PC-3 (cell line): ENCODE measurements around the gene SAMMSON. TPM values are rescaled to one million over a fixed set of nuclear protein-coding genes. Genes with fewer than 3 reads are reported as not detected.
A peak's percentile ranks its signal among the peaks of the same experiment; 100 is the strongest.

Source experiments
- ATAC-seq: fragments of 200-7000 bp; cut with Tn5 transposase; 2 replicates; pipeline ENCODE4 v1.9.1; 2020; ENCODE audit warnings: mild to moderate bottlenecking, moderate library complexity
- BruUV-seq: library from RNA; stranded (reverse); fragments of 400-500 nt; replicated peaks from 2 replicates; lab custom pipeline; 2021; lab: Mats Ljungman, UMichigan
- CTCF ChIA-PET: fragments of 300-600 bp; sonication (Branson Sonifier 250); formaldehyde crosslinking; loops from one replicate; lab custom pipeline; 2022; ENCODE audit warnings: antibody characterized with exemption; lab: Charles Lee
- POLR2A ChIA-PET: fragments of 300-600 bp; sonication (Branson Sonifier 250); formaldehyde crosslinking; loops from one replicate; lab custom pipeline; 2022; ENCODE audit warnings: antibody characterized with exemption; ENCODE audit not compliant: unreplicated experiment; lab: Charles Lee
- DNase-seq: peaks from one replicate; pipeline ENCODE4 v3.0.0-alpha.2; 2015
- H2AFZ ChIP-seq: fragments of 300-600 bp; sonication (generic); 2 replicates; pipeline ENCODE4 v1.6.0; 2016; ENCODE audit warnings: antibody characterized with exemption, low read length
- H3F3A ChIP-seq: fragments of 300-600 bp; sonication (generic); one replicate; pipeline ENCODE4 v1.6.0; 2017; ENCODE audit warnings: antibody characterized with exemption, low read length, control low read depth, mild to moderate bottlenecking; ENCODE audit not compliant: unreplicated experiment
- H3K27ac ChIP-seq: fragments of 300-600 bp; sonication (generic); 2 replicates; pipeline ENCODE4 v1.5.1; 2016; ENCODE audit warnings: mild to moderate bottlenecking, low read length
- H3K27me3 ChIP-seq: fragments of 300-600 bp; sonication (generic); 2 replicates; pipeline ENCODE4 v1.6.1; 2016; ENCODE audit warnings: low read length, mixed read lengths
- H3K36me3 ChIP-seq: fragments of 300-600 bp; sonication (generic); 2 replicates; pipeline ENCODE4 v1.6.1; 2016; ENCODE audit warnings: low read depth, mixed run types, low read length, mixed read lengths
- H3K4me1 ChIP-seq: fragments of 300-600 bp; sonication (generic); 2 replicates; pipeline ENCODE4 v1.5.1; 2016; ENCODE audit warnings: low read length; ENCODE audit not compliant: insufficient read depth
- H3K4me2 ChIP-seq: fragments of 300-600 bp; sonication (generic); 2 replicates; pipeline ENCODE4 v1.6.0; 2016; ENCODE audit warnings: low read length
- H3K4me3 ChIP-seq: fragments of 300-600 bp; sonication (generic); 2 replicates; pipeline ENCODE4 v1.5.1; 2016; ENCODE audit warnings: mild to moderate bottlenecking, low read length, mixed read lengths
- H3K79me2 ChIP-seq: fragments of 300-600 bp; sonication (generic); 2 replicates; pipeline ENCODE4 v1.6.1; 2017; ENCODE audit warnings: low read length, mixed read lengths
- H3K9ac ChIP-seq: fragments of 300-600 bp; sonication (generic); 2 replicates; pipeline ENCODE4 v1.6.0; 2016; ENCODE audit warnings: mild to moderate bottlenecking, low read length
- H3K9me2 ChIP-seq: fragments of 300-600 bp; sonication (generic); replicated peaks from 2 replicates; pipeline ENCODE4 v1.6.1; 2016; ENCODE audit warnings: mixed run types, low read length, mixed read lengths
- H3K9me3 ChIP-seq: fragments of 300-600 bp; sonication (generic); 2 replicates; pipeline ENCODE4 v1.6.1; 2016; ENCODE audit warnings: low read length, mixed read lengths
- H4K20me1 ChIP-seq: fragments of 300-600 bp; sonication (generic); 2 replicates; pipeline ENCODE4 v1.6.1; 2016; ENCODE audit warnings: low read length, mixed read lengths
- CTCF ChIP-seq: fragments of 300-600 bp; sonication (generic); conservative IDR thresholded peaks from 2 replicates; pipeline ENCODE4 v1.5.1; 2017; ENCODE audit warnings: antibody characterized with exemption, low read depth, mild to moderate bottlenecking, low read length
- EZH2 ChIP-seq: fragments of 300-600 bp; sonication (generic); IDR thresholded peaks from one replicate; pipeline ENCODE4 v1.6.1; 2017; ENCODE audit warnings: antibody characterized with exemption, mild to moderate bottlenecking, low read length; ENCODE audit not compliant: unreplicated experiment
- EZH2phosphoT487 ChIP-seq: fragments of 300-600 bp; sonication (generic); IDR thresholded peaks from 2 replicates; pipeline ENCODE4 v1.6.1; 2018; ENCODE audit warnings: mild to moderate bottlenecking, antibody characterized with exemption, low read length, borderline replicate concordance
- intact Hi-C: fragments of 100-400 bp; cut with micrococcal nuclease; formaldehyde crosslinking; loops from 2 replicates; pipeline ENCODE4 v1.9.0; 2023
- total RNA-seq: library from RNA; depleted of rRNA; stranded (reverse); fragments of >200 nt; gene quantifications from 2 replicates; pipeline ENCODE4 v1.2.3, GENCODE V29; 2014

SAMMSON gene
- total RNA-seq, 1 experiment from 2014 or later: not detected

- CTCF ChIA-PET: no interaction called here
- DNase-seq: no peak
Observed at GRCh38 chr3:70085613-70086012, 86.1 kb downstream of the SAMMSON start.

GRCh38 chr3:70086336-70086735, 86.8 kb downstream of the SAMMSON start:
- POLR2A ChIA-PET: no interaction called here
- no peak for TF ChIP-seq EZH2
- TF ChIP-seq CTCF: no peak
- TF ChIP-seq EZH2phosphoT487: no peak
- Histone ChIP-seq H3K9me3 (no peaks in the 10 kb centered on the region), H3K27ac (no peak overlapping the region), H3K9me2 (no peaks in the 10 kb centered on the region), H3K79me2 (no peaks in the 10 kb centered on the region), H3K27me3 (peaks cover 14% of the 10 kb centered on the region; the same call in 1 of the 2 replicates), H3F3A (no peaks in the 10 kb centered on the region), H3K4me3 (no peak overlapping the region), H3K36me3 (no peaks in the 10 kb centered on the region), H4K20me1 (no peaks in the 10 kb centered on the region), H2AFZ (no peak overlapping the region), H3K4me1 (no peaks in the 10 kb centered on the region), H3K9ac (no peak overlapping the region), H3K4me2 (no peak overlapping the region)
- no peak for DNase-seq
- intact Hi-C loops: no loop called here
- no peak for ATAC-seq
- BruUV-seq: no TSS peak
- CTCF ChIA-PET: no interaction called here

More at GRCh38 chr3:70085613-70086012, 86.1 kb downstream of the SAMMSON start:
- intact Hi-C loops: no loop called here
- H3K27me3 ChIP-seq: peaks cover 14% of the 10 kb centered on the region; the same call in 1 of the 2 replicates
- H2AFZ ChIP-seq: no peak overlapping the region
- no peak overlapping the region for H3K4me2 ChIP-seq
- no peaks in the 10 kb centered on the region for H3F3A ChIP-seq
- H3K27ac ChIP-seq: no peak overlapping the region
- no peak overlapping the region for H3K9ac ChIP-seq
- BruUV-seq: no TSS peak
- H3K9me3 ChIP-seq: no peaks in the 10 kb centered on the region
- POLR2A ChIA-PET: no interaction called here
- ATAC-seq: no peak
- TF ChIP-seq EZH2: no peak
- no peak for TF ChIP-seq EZH2phosphoT487
- no peak for TF ChIP-seq CTCF
- H3K4me3 ChIP-seq: no peak overlapping the region
- no peaks in the 10 kb centered on the region for H4K20me1 ChIP-seq
- no peaks in the 10 kb centered on the region for H3K9me2 ChIP-seq
- H3K79me2 ChIP-seq: no peaks in the 10 kb centered on the region
- H3K36me3 ChIP-seq: no peaks in the 10 kb centered on the region
- H3K4me1 ChIP-seq: no peaks in the 10 kb centered on the region

GRCh38 chr3:70090322-70090913, 90.9 kb downstream of the SAMMSON start:
- no peak overlapping the region for H3K4me3 ChIP-seq
- ChIA-PET POLR2A (no interaction called here), CTCF (interaction anchor here (0.6 kb wide), 2 partner anchors 18 to 628 kb away, joined by 3 to 4 read pairs; no protein-coding TSS in a partner anchor)
- no TSS peak for BruUV-seq
- ATAC-seq (peak; percentile 18; the same call in 1 of the 2 replicates), DNase-seq (peak; percentile 37)
- no peaks in the 10 kb centered on the region for H3K4me1 ChIP-seq
- H3K9me2 ChIP-seq: no peaks in the 10 kb centered on the region
- intact Hi-C loops: loop anchor here (1.0 to 5.0 kb wide), 2 partner anchors 267 to 441 kb away; no protein-coding TSS in a partner anchor
- H3K9ac ChIP-seq: no peak overlapping the region
- peak overlapping the region; percentile 37; the same call in 1 of the 2 replicates for H3K4me2 ChIP-seq
- no peaks in the 10 kb centered on the region for H3K9me3 ChIP-seq
- H3K27me3 ChIP-seq: 0 out of 2 replicates have a peak, but pooled peaks cover 6% of the 10 kb centered on the region
- TF ChIP-seq EZH2: no peak
- peak; percentile 66 for TF ChIP-seq CTCF
- H4K20me1 ChIP-seq: no peaks in the 10 kb centered on the region
- H2AFZ ChIP-seq: no peak overlapping the region
- H3K27ac ChIP-seq: no peak overlapping the region
- H3F3A ChIP-seq: no peaks in the 10 kb centered on the region
- H3K36me3 ChIP-seq: no peaks in the 10 kb centered on the region
- no peaks in the 10 kb centered on the region for H3K79me2 ChIP-seq
